ENCODE measurements around the gene IGSF1. TPM values are rescaled to one million over a fixed set of nuclear protein-coding genes. Genes with fewer than 3 reads are reported as not detected.
"Not testable (repeated sequence)": the region's sequence is repeated elsewhere in the genome, so short reads cannot be mapped to it uniquely, and the experiment has no call there.

IGSF1 gene
- total RNA-seq, 3 donors from 2014 or later: not detected

DNA sequence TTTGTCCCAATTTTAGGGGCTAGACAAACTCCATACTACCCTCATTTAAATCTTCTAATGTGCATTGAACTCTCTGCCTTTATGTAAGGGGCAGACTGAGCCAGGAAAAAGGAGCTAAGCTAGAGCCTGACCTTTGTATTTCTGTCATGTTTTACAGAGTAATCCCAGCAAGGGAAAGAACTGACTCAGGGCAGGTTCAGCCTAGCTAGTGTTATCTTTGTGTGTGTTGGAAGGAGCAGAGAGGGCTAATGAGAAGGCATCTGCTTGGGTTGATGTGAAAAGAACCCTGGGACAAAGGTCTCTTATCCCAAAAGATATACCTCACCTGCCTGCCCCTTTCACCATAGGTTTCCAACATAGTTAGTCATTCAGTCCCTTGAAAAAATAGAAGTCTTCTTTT lies 31.7 kb downstream of the IGSF1 start:
- Mint-ChIP-seq H3K36me3 (ENCODE audit: insufficient read depth) (no peaks in the 10 kb centered on the region), H3K4me3 (no peak overlapping the region), H3K27me3 (ENCODE audit: low read depth) (peaks cover 2% of the 10 kb centered on the region), H3K9me3 (no peaks in the 10 kb centered on the region), H3K4me1 (ENCODE audit: low read depth) (no peaks in the 10 kb centered on the region)
- DNase-seq (no peak), ATAC-seq (no peak)

DNA sequence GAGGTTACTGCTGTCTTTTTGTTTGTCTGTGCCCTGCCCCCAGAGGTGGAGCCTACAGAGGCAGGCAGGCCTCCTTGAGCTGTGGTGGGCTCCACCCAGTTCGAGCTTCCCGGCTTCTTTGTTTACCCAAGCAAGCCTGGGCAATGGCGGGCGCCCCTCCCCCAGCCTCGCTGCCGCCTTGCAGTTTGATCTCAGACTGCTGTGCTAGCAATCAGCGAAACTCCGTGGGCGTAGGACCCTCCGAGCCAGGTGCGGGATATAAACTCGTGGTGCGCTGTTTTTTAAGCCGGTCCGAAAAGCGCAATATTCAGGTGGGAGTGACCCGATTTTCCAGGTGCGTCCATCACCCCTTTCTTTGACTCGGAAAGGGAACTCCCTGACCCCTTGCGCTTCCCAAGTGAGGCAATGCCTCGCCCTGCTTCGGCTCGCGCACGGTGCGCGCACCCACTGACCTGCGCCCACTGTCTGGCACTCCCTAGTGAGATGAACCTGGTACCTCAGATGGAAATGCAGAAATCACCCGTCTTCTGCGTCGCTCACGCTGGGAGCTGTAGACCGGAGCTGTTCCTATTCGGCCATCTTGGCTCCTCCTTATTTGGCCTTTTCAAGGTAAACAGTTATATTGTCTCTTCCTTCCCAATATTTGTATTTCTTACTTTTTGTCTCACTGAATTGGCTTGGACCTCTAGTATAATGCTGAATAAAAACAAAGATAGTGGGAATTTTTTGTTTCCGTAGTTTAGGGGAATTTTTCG lies 37.9 kb downstream of the IGSF1 start:
- not testable (repeated sequence) for H3K36me3 Mint-ChIP-seq (ENCODE audit: insufficient read depth); H3K27me3 Mint-ChIP-seq (ENCODE audit: low read depth); H3K4me3 Mint-ChIP-seq; H3K9me3 Mint-ChIP-seq; DNase-seq; ATAC-seq; H3K4me1 Mint-ChIP-seq (ENCODE audit: low read depth)

DNA sequence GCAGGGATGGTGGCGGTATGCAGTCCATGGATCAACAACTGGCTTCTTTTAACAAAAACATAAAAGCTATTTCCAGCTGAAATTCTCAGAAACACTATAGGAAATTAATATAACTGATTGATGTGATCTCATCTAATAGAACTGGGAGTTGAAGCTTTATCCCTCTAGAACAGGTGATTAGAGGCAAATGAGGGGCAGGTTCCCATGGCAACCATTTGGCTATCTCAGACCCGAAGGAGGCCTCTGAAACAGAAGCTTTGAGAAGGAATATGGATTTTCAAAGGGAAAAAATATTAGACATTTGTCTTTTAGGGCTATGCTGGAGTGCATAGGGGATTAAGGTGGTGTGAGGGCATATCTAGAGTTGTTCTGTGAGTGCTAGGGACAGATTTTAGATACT lies 50.0 kb downstream of the IGSF1 start:
- peaks cover 3% of the 10 kb centered on the region for H3K27me3 Mint-ChIP-seq (ENCODE audit: low read depth)
- ATAC-seq: no peak
- DNase-seq: no peak
- H3K9me3 Mint-ChIP-seq: no peaks in the 10 kb centered on the region
- no peak overlapping the region for H3K4me3 Mint-ChIP-seq
- H3K36me3 Mint-ChIP-seq (ENCODE audit: insufficient read depth): no peaks in the 10 kb centered on the region
- no peaks in the 10 kb centered on the region for H3K4me1 Mint-ChIP-seq (ENCODE audit: low read depth)

DNA sequence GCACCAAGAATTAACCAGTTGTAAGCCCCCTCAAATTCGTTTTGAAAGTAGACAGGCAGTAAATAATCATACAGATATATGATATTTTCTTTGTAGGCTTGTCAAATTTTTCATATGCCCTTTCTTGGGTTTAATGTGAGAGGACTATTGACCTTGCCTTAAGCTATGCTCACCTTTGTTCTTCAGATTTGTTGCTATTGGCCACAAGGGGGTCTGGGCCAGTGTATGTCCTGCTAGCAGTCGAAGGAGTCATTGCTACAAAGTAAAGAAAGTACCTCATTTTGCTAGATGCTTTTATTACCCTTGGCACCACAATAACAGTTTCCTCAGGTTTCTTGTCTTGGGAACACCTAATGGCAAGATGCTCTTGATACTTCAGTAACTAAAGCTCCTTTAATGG lies 51.7 kb downstream of the IGSF1 start:
- no peaks in the 10 kb centered on the region for H3K36me3 Mint-ChIP-seq (ENCODE audit: insufficient read depth)
- H3K9me3 Mint-ChIP-seq: no peaks in the 10 kb centered on the region
- peaks cover 3% of the 10 kb centered on the region for H3K27me3 Mint-ChIP-seq (ENCODE audit: low read depth)
- DNase-seq (no peak), ATAC-seq (no peak)
- H3K4me3 Mint-ChIP-seq: no peak overlapping the region
- no peaks in the 10 kb centered on the region for H3K4me1 Mint-ChIP-seq (ENCODE audit: low read depth)

- H3K27me3 Mint-ChIP-seq (ENCODE audit: low read depth): peaks cover 3% of the 10 kb centered on the region
- no peaks in the 10 kb centered on the region for H3K4me1 Mint-ChIP-seq (ENCODE audit: low read depth)
- H3K36me3 Mint-ChIP-seq (ENCODE audit: insufficient read depth): no peaks in the 10 kb centered on the region
- no peak for ATAC-seq
- no peak for DNase-seq
- H3K9me3 Mint-ChIP-seq: no peaks in the 10 kb centered on the region
- H3K4me3 Mint-ChIP-seq: no peak overlapping the region
Measured at GRCh38 chrX:131235768-131236545, 53.1 kb downstream of the IGSF1 start.

DNA sequence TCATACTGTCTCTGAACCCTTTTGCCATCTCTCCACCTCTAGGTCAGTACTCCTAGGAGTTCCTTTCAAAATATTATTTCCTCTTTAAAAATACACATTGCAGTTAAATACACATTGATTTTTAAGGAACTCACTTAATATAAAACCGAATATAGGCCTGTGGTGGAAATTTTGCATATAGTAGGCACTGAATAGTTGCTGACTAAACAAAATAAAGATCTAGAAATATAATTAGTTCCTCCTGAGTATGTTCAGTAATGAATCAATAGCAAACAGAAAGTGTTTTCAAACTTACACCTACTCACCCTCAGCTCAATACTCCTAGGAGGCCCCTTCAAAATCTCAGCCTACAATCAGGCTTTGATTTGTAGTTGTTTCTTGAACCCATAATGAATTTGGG lies 61.5 kb downstream of the IGSF1 start:
- ATAC-seq (no peak), DNase-seq (no peak)
- Mint-ChIP-seq H3K4me1 (ENCODE audit: low read depth) (no peaks in the 10 kb centered on the region), H3K4me3 (no peak overlapping the region), H3K27me3 (ENCODE audit: low read depth) (peaks cover 3% of the 10 kb centered on the region), H3K9me3 (no peaks in the 10 kb centered on the region), H3K36me3 (ENCODE audit: insufficient read depth) (no peaks in the 10 kb centered on the region)

DNA sequence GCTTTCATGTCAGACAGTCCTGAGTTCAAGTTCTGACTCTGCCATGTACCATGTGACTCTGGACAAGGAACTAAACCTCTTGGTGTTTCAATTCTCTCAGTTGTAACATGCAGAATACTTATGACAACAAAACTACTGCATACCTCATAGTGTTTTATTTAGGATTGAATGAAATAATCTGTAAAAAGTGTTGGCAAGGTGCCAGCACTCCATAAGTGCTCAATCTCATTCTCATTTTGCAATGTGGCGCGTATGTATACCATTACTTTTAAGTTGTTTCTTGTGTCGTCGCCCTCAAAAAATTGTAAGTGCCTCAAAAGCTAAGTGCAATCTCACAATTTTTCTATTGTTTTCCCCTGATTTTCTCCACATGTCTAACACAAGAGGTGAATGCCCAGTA lies 62.5 kb downstream of the IGSF1 start:
- Mint-ChIP-seq H3K36me3 (ENCODE audit: insufficient read depth) (no peaks in the 10 kb centered on the region), H3K27me3 (ENCODE audit: low read depth) (peaks cover 3% of the 10 kb centered on the region), H3K9me3 (no peaks in the 10 kb centered on the region), H3K4me1 (ENCODE audit: low read depth) (no peaks in the 10 kb centered on the region), H3K4me3 (no peak overlapping the region)
- ATAC-seq (no peak), DNase-seq (no peak)

DNA sequence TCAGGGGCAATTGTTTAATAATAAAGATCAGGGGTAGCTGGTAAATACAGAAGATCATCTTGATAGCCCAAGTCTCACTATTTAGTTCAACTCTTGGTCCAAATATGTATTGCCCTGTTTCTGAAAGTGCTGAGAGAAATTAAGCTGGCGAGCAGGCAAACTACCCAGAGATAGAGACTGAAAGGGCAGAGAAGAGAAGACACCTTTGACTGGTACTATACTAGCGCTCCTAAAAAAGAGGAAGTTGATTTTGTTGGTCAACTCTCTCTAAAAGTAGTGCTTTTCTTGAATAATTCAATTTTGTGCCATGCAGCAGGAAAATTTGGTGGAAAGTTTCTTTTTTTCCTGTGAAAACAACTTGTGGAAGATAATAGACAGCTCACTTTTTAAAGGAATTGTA lies 64.0 kb downstream of the IGSF1 start:
- no peak for DNase-seq
- H3K4me1 Mint-ChIP-seq (ENCODE audit: low read depth): no peaks in the 10 kb centered on the region
- H3K9me3 Mint-ChIP-seq: no peaks in the 10 kb centered on the region
- no peak overlapping the region for H3K4me3 Mint-ChIP-seq
- ATAC-seq: no peak
- peaks cover 3% of the 10 kb centered on the region for H3K27me3 Mint-ChIP-seq (ENCODE audit: low read depth)
- H3K36me3 Mint-ChIP-seq (ENCODE audit: insufficient read depth): no peaks in the 10 kb centered on the region

Other genes starting within 250 kb of the IGSF1 start
- gene ARHGAP36, start 231.0 kb downstream of the IGSF1 start, total RNA-seq: not detected